Astrocyte of the spinal cord (primary cell): ENCODE data around the gene TMEM229A.
"Not testable (repeated sequence)": the region's sequence is repeated elsewhere in the genome, so short reads cannot be mapped to it uniquely, and the experiment has no call there.

ENCODE experiments used
- DNase-seq: peaks from one replicate; pipeline ENCODE4 v3.0.0; 2011; ENCODE audit warnings: low read depth, low spot score
- H3K4me3 ChIP-seq: 2 replicates; pipeline ENCODE4 v1.5.1; 2011; ENCODE audit warnings: low read depth, mild to moderate bottlenecking, low read length, moderate library complexity
- in situ Hi-C: cut with HindIII; loops from 2 replicates; pipeline ENCODE4 v1.10.0; 2017; ENCODE audit warnings: low sequenced_read_pairs
- TF ChIP-seq, protein P1 (sequence below): IDR thresholded peaks from 2 replicates; pipeline ENCODE4 v1.5.1; 2012; ENCODE audit warnings: low read depth, mild to moderate bottlenecking, low read length, inconsistent platforms

Gene TMEM229A

DNA sequence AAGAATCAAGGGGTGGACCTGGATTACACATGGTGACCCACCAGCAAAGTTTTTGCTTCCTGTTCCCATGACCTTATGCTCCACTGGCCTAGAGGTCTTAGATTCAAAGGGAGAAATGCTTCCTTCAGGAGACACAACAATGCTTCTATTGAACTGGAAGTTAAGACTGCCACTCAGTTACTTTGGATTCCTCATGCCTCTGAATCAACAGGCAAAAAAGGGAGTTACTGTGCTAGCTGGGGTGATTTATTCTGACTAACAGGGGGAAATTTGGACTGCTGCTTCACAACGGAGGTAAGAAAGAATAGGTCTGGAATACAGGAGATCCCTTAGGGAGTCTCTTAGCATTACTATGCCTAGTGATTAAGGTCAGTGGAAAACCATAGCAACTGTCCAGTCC, 10.3 kb downstream of the TMEM229A start:
- in situ Hi-C loops, result no loop called here
- no peak for DNase-seq
- TF ChIP-seq, protein P1, sequence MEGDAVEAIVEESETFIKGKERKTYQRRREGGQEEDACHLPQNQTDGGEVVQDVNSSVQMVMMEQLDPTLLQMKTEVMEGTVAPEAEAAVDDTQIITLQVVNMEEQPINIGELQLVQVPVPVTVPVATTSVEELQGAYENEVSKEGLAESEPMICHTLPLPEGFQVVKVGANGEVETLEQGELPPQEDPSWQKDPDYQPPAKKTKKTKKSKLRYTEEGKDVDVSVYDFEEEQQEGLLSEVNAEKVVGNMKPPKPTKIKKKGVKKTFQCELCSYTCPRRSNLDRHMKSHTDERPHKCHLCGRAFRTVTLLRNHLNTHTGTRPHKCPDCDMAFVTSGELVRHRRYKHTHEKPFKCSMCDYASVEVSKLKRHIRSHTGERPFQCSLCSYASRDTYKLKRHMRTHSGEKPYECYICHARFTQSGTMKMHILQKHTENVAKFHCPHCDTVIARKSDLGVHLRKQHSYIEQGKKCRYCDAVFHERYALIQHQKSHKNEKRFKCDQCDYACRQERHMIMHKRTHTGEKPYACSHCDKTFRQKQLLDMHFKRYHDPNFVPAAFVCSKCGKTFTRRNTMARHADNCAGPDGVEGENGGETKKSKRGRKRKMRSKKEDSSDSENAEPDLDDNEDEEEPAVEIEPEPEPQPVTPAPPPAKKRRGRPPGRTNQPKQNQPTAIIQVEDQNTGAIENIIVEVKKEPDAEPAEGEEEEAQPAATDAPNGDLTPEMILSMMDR, result no peak
- H3K4me3 ChIP-seq, result no peak overlapping the region

DNA sequence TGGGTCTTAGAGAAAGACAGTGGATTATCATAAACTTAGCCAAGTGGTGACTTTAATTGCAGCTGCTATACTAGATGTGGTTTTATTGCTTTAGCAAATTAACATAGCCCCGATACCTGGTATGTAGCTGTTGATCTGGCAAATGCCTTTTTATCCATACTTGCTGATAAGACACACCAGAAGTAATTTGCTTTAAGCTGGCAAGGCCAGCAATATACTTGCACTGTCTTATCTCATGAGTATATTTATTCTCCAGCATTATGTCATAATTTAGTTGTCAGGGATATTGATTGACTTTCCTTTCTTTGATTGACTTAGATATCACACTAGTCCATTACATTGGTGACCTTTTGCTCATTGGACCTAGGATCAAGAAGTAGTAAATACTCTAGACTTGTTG, 12.8 kb downstream of the TMEM229A start:
- no peak for DNase-seq
- in situ Hi-C loops, result no loop called here
- TF ChIP-seq, protein P1, result no peak
- no peak overlapping the region for H3K4me3 ChIP-seq

DNA sequence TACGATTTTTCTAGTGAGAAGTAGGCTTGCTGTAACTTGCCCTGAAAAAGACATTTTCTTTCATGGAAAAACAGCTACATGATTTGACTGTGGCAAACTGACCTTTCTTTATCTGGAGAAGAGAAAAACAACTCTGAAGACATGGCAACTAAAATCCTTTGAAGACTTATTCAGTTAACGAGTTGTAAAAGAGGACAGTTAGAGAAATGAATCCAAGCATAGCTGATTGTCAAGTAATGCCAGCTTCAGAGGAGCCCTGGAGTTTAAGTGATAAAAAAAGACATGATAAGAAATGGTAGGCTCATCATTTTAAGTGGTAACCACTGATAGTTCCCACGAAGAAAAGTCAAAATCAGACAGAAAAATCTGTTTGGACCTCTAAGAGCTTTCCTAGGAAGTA, 19.6 kb downstream of the TMEM229A start:
- H3K4me3 ChIP-seq, result no peak overlapping the region
- DNase-seq, result no peak
- in situ Hi-C loops, result no loop called here
- TF ChIP-seq, protein P1, result no peak

DNA sequence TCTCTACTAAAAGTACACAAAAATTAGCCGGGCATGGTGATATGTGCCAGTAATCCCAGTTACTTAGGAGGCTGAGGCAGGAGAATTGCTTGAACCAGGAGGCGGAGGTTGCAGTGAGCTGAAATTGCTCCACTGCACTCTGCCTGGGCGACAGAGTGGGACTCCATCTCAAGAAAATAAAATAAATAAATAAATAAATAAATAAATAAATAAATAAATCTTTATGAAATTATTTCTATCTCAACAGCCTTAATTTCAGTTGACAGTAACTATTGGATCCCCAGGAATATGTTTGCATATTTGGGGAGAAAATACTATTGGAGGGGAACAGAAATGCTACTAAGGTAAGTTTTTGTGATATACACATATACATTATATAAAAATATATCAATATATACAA, 20.0 kb downstream of the TMEM229A start:
- in situ Hi-C loops, result no loop called here
- no peak for DNase-seq
- no peak overlapping the region for H3K4me3 ChIP-seq
- TF ChIP-seq, protein P1, result no peak

DNA sequence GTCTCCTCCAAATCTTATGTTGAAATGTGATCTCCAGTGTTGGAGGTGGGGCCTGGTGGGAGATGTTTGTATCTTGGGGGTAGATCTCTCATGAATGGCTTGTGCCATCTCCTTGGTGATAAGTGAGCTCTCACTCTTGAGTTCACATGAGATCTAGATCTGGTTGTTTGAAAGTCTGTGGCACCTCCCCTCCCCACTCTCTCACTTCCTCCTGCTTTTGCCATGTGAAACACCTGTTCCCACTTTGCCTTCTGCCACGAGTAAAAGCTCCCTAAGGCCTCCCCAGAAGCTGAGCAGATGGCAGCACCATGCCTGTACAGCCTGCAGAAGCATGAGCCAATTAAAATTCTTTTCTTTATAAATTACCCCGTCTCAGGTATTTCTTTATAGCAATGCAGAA, 23.5 kb downstream of the TMEM229A start:
- H3K4me3 ChIP-seq, result no peak overlapping the region
- TF ChIP-seq, protein P1, result no peak
- no peak for DNase-seq
- in situ Hi-C loops, result no loop called here

DNA sequence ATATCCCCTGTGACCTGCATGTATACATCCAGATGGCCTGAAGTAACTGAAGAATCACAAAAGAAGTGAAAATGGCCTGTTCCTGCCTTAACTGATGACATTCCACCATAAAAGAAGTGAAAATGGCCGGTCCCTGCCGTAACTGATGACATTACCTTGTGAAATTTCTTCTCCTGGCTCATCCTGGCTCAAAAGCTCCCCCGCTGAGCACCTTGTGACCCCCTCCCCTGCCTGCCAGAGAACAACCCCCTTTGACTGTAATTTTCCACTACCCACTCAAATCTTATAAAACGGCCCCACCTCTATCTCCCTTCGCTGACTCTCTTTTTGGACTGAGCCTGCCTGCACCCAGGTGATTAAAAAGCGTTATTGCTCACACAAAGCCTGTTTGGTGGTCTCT, 24.6 kb downstream of the TMEM229A start:
- H3K4me3 ChIP-seq, in situ Hi-C loops: not testable (repeated sequence)

DNA sequence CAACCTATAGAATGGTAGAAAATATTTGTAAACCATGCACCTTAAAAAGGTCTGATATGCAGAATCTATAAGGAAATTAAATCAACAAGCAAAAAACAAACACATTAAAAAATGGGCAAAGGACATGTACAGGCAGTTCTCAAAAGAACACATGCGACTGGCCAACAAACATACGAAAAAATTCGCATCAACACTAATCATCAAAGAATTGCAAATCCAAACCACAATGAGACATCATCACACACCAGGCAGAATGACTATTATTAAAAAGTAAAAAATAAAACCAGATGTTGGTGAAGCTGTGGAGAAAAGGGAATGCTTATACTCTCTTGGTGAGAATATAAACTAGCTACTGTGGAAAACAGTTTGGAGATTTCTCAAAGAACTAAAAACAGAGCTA, 33.2 kb downstream of the TMEM229A start:
- TF ChIP-seq, protein P1, result no peak
- in situ Hi-C loops, result no loop called here
- no peak overlapping the region for H3K4me3 ChIP-seq
- DNase-seq, result no peak

More for the DNA sequence above, 24.6 kb downstream of the TMEM229A start:
- not testable (repeated sequence) for DNase-seq
